GM18907 (cell line): Measurements from ENCODE around the gene CEP41.

ENCODE experiments used
- ATAC-seq: cut with Tn5 transposase; IDR thresholded peaks from one replicate; pipeline ENCODE4 v1.9.1; 2021; ENCODE audit warnings: mild to moderate bottlenecking, moderate library complexity; ENCODE audit not compliant: unreplicated experiment

CEP41 gene

GRCh38 chr7:130421684-130422083 is 19.1 kb downstream of the CEP41 start:
- no peak for ATAC-seq

GRCh38 chr7:130420943-130421578 is 19.8 kb downstream of the CEP41 start:
- ATAC-seq, result no peak

- no peak for ATAC-seq
These were observed 21.2 kb downstream of the CEP41 start for GRCh38 chr7:130419658-130420057.

GRCh38 chr7:130418306-130418705 is 22.5 kb downstream of the CEP41 start:
- ATAC-seq, result no peak

- no peak for ATAC-seq
These were observed 23.6 kb downstream of the CEP41 start for GRCh38 chr7:130417213-130417612.

- ATAC-seq, result no peak
These were observed 25.8 kb downstream of the CEP41 start for GRCh38 chr7:130415006-130415405.

- ATAC-seq, result no peak
These were observed 27.6 kb downstream of the CEP41 start for GRCh38 chr7:130413201-130413600.

GRCh38 chr7:130410868-130411541 is 29.8 kb downstream of the CEP41 start:
- no peak for ATAC-seq

GRCh38 chr7:130409712-130410072 is 31.1 kb downstream of the CEP41 start:
- ATAC-seq, result no peak

- ATAC-seq, result no peak
These were observed 31.6 kb downstream of the CEP41 start for GRCh38 chr7:130409067-130409711.

GRCh38 chr7:130405003-130405402 is 35.8 kb downstream of the CEP41 start:
- no peak for ATAC-seq

- ATAC-seq, result no peak
These were observed 39.2 kb downstream of the CEP41 start for GRCh38 chr7:130401578-130401977.

GRCh38 chr7:130401101-130401500 is 39.7 kb downstream of the CEP41 start:
- no peak for ATAC-seq

GRCh38 chr7:130400120-130400572 is 40.7 kb downstream of the CEP41 start:
- ATAC-seq, result no peak

- ATAC-seq, result no peak
These were observed 42.2 kb downstream of the CEP41 start for GRCh38 chr7:130398526-130399090.

- no peak for ATAC-seq
These were observed 43.1 kb downstream of the CEP41 start for GRCh38 chr7:130397758-130398073.

- ATAC-seq, result no peak
These were observed 43.6 kb downstream of the CEP41 start for GRCh38 chr7:130397051-130397757.

GRCh38 chr7:130396109-130396508 is 44.7 kb downstream of the CEP41 start:
- no peak for ATAC-seq

- ATAC-seq, result no peak
These were observed 45.4 kb downstream of the CEP41 start for GRCh38 chr7:130395421-130395820.

- ATAC-seq, result no peak
These were observed 46.2 kb downstream of the CEP41 start for GRCh38 chr7:130394421-130395195.
